ENCODE results near the gene HMGB2. TPM values are rescaled to one million over a fixed set of nuclear protein-coding genes. Genes with fewer than 3 reads are reported as not detected.

Gene HMGB2
- total and polyA plus RNA-seq, 2 of the 8 experiments (the other 6 are each of a cell fraction or from before 2014, with no cell fraction given) = 54.7 to 218 TPM

DNA sequence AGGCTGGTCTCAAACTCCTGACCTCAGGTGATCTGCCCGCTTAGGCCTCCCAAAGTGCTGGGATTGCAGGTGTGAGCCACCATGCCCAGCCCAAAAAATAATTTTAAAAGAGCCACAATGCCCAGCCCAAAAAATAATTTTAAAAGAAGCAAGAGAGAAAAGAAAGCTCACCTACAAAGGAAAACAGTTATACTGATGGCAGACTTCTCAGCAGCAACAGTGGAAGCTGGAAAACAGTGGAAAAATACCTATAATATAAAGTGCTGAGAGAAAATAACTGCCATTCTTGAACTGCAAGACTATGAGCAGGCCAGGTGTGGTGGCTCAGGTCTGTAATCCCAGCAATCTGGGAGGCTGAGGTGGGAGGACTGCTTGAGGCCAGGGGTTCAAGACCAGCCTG is 13.3 kb upstream of the HMGB2 start (continued):
- TF ChIP-seq, protein P1, sequence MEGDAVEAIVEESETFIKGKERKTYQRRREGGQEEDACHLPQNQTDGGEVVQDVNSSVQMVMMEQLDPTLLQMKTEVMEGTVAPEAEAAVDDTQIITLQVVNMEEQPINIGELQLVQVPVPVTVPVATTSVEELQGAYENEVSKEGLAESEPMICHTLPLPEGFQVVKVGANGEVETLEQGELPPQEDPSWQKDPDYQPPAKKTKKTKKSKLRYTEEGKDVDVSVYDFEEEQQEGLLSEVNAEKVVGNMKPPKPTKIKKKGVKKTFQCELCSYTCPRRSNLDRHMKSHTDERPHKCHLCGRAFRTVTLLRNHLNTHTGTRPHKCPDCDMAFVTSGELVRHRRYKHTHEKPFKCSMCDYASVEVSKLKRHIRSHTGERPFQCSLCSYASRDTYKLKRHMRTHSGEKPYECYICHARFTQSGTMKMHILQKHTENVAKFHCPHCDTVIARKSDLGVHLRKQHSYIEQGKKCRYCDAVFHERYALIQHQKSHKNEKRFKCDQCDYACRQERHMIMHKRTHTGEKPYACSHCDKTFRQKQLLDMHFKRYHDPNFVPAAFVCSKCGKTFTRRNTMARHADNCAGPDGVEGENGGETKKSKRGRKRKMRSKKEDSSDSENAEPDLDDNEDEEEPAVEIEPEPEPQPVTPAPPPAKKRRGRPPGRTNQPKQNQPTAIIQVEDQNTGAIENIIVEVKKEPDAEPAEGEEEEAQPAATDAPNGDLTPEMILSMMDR (IDR thresholded peaks at IDR 0.05; ENCODE audit: control extremely low read depth in 1 of 3, insufficient read depth in 1 of 3, low read depth in 1 of 3, low read length in 3 of 3) = no peak
- TF ChIP-seq CEBPB (IDR thresholded peaks at IDR 0.05; ENCODE audit: low read depth, low read length) (no peak), SIX5 (IDR thresholded peaks at IDR 0.05; ENCODE audit: low read depth, low read length) (no peak), GABPA (IDR thresholded peaks at IDR 0.05; ENCODE audit: borderline replicate concordance, insufficient read depth, low read length) (no peak), HDAC2 (IDR thresholded peaks at IDR 0.05; ENCODE audit: borderline replicate concordance in 1 of 2, low read depth in 2 of 2, low read length in 2 of 2) (no peak)
